ENCODE data around the gene MAGI1. TPM values are rescaled to one million over a fixed set of nuclear protein-coding genes. Genes with fewer than 3 reads are reported as not detected.

The MAGI1 gene
- total RNA-seq, 1 donor from 2014 or later, result 47.1 TPM

DNA sequence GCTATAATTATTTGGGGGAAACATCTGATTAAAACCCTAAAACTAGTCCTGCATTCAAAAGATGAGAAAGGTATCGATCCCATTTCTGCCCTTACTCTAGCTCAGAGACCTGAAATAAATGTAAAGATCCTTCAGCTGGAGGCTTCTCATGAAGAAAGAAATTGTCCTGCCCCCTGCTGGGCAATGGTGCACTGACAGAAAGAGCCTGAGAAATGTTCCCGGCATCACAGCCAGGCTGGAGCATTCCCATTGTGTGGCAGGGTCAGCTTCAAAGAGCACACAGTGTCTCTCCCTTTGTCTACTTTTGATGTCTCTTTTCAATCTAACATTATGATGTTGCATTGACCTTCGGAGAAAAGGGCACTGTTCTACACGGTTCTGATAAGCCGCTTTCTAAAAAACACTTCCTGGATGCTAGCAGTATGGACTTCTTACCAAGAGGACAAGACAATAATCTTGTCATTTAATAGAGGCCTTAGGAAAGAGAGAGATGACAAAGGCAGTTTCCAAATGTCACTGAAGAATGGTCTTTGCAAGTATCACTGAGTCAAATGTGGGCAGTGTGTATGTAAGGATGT, 287.5 kb downstream of the MAGI1 start:
- Histone ChIP-seq H3K4me3 (no peak overlapping the region), H3K27ac (no peak overlapping the region), H3K36me3 (no peaks in the 10 kb centered on the region), H3K27me3 (no peaks in the 10 kb centered on the region), H3K9me3 (no peaks in the 10 kb centered on the region), H3K4me1 (no peaks in the 10 kb centered on the region)
- intact Hi-C loops (cut with DNase I), result no loop called here
- TF ChIP-seq CTCF (IDR thresholded peaks at IDR 0.05), result peak in 2 of 3 experiments; percentile 30 to 51
- TF ChIP-seq POLR2A (IDR thresholded peaks at IDR 0.05), result no peak
- DNase-seq (ENCODE audit: extremely low spot score in 2 of 2), result no peak

DNA sequence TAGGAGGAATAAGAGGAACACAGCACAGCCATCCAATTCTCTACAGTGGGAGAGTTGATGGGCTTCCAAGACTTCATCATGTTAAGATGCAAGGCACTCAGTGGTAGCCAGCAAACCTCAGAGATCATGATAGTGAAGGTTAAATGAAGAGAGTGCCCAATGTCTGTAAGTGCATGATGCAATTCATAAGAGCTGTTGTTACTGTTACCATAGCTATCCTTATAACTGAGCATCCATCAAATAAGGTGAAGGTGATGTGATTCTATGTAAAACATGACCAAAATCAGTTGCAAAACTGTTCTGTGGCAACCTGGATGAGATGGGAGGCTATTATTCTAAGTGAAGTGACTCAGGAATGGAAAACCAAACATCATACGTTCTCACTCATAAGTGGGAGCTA, 289.7 kb downstream of the MAGI1 start:
- intact Hi-C loops (cut with DNase I), result no loop called here
- H3K27me3 ChIP-seq, result no peaks in the 10 kb centered on the region
- H3K4me1 ChIP-seq, result no peaks in the 10 kb centered on the region
- TF ChIP-seq CTCF (IDR thresholded peaks at IDR 0.05), result no peak
- TF ChIP-seq POLR2AphosphoS5 (IDR thresholded peaks at IDR 0.05; ENCODE audit: insufficient read depth in 1 of 2, low read depth in 1 of 2), result no peak
- TF ChIP-seq POLR2A (IDR thresholded peaks at IDR 0.05), result no peak
- no peaks in the 10 kb centered on the region for H3K36me3 ChIP-seq
- no peak overlapping the region for H3K27ac ChIP-seq
- no peak for DNase-seq (ENCODE audit: extremely low spot score in 2 of 2)
- H3K9me3 ChIP-seq, result no peaks in the 10 kb centered on the region
- no peak overlapping the region for H3K4me3 ChIP-seq

- Histone ChIP-seq H3K36me3 (no peaks in the 10 kb centered on the region), H3K27ac (no peak overlapping the region), H3K9me3 (no peaks in the 10 kb centered on the region), H3K27me3 (no peaks in the 10 kb centered on the region), H3K4me1 (no peaks in the 10 kb centered on the region), H3K4me3 (no peak overlapping the region)
- DNase-seq (ENCODE audit: extremely low spot score in 2 of 2), result no peak
- intact Hi-C loops (cut with DNase I), result no loop called here
- no peak for TF ChIP-seq POLR2AphosphoS5 (IDR thresholded peaks at IDR 0.05; ENCODE audit: insufficient read depth in 1 of 2, low read depth in 1 of 2)
- no peak for TF ChIP-seq CTCF (IDR thresholded peaks at IDR 0.05)
- TF ChIP-seq POLR2A (IDR thresholded peaks at IDR 0.05), result no peak
These were observed 290.4 kb downstream of the MAGI1 start for GRCh38 chr3:65748326-65748725.

GRCh38 chr3:65746848-65747247, 291.9 kb downstream of the MAGI1 start:
- H3K4me1 ChIP-seq, result no peaks in the 10 kb centered on the region
- H3K4me3 ChIP-seq, result no peak overlapping the region
- DNase-seq (ENCODE audit: extremely low spot score in 2 of 2), result no peak
- H3K9me3 ChIP-seq, result no peaks in the 10 kb centered on the region
- H3K27ac ChIP-seq, result no peak overlapping the region
- TF ChIP-seq POLR2A (IDR thresholded peaks at IDR 0.05) (no peak), POLR2AphosphoS5 (IDR thresholded peaks at IDR 0.05; ENCODE audit: insufficient read depth in 1 of 2, low read depth in 1 of 2) (no peak), CTCF (IDR thresholded peaks at IDR 0.05) (no peak)
- no peaks in the 10 kb centered on the region for H3K27me3 ChIP-seq
- H3K36me3 ChIP-seq, result no peaks in the 10 kb centered on the region
- intact Hi-C loops (cut with DNase I), result no loop called here

DNA sequence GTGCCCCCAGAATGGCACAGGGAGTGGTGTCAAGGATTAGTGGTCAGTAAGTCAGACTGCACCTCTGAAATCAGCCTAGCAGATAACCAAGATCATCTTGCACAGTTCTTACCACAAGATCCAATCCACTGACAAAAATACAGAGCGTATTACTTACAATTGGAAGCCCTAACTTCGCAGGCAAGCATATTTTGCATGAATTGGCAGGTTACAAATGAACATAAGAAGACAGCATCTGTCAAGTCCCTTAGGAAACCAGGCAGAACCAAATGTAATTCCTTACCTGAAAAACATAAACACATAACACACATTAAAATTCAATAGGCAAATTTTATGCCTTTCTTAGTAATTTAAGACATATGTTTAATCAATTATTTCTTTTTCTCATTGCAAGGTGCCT, 293.4 kb downstream of the MAGI1 start:
- Histone ChIP-seq H3K4me1 (no peaks in the 10 kb centered on the region), H3K4me3 (no peak overlapping the region), H3K27me3 (no peaks in the 10 kb centered on the region), H3K9me3 (no peaks in the 10 kb centered on the region), H3K36me3 (no peaks in the 10 kb centered on the region), H3K27ac (no peak overlapping the region)
- intact Hi-C loops (cut with DNase I), result no loop called here
- TF ChIP-seq POLR2AphosphoS5 (IDR thresholded peaks at IDR 0.05; ENCODE audit: insufficient read depth in 1 of 2, low read depth in 1 of 2), result no peak
- TF ChIP-seq POLR2A (IDR thresholded peaks at IDR 0.05), result no peak
- no peak for TF ChIP-seq CTCF (IDR thresholded peaks at IDR 0.05)
- no peak for DNase-seq (ENCODE audit: extremely low spot score in 2 of 2)

Data from vagina (tissue), 2 donors.